PC-3 (cell line): ENCODE measurements around the gene PAM16. TPM values are rescaled to one million over a fixed set of nuclear protein-coding genes. Genes with fewer than 3 reads are reported as not detected.

Experiments
- ATAC-seq: fragments of 200-7000 bp; cut with Tn5 transposase; 2 replicates; pipeline ENCODE4 v1.9.1; 2020; ENCODE audit warnings: mild to moderate bottlenecking, moderate library complexity
- BruUV-seq: library from RNA; stranded (reverse); fragments of 400-500 nt; replicated peaks from 2 replicates; lab custom pipeline; 2021; lab: Mats Ljungman, UMichigan
- CTCF ChIA-PET: fragments of 300-600 bp; sonication (Branson Sonifier 250); formaldehyde crosslinking; loops from one replicate; lab custom pipeline; 2022; ENCODE audit warnings: antibody characterized with exemption; lab: Charles Lee
- POLR2A ChIA-PET: fragments of 300-600 bp; sonication (Branson Sonifier 250); formaldehyde crosslinking; loops from one replicate; lab custom pipeline; 2022; ENCODE audit warnings: antibody characterized with exemption; ENCODE audit not compliant: unreplicated experiment; lab: Charles Lee
- DNase-seq: peaks from one replicate; pipeline ENCODE4 v3.0.0-alpha.2; 2015
- H2AFZ ChIP-seq: fragments of 300-600 bp; sonication (generic); 2 replicates; pipeline ENCODE4 v1.6.0; 2016; ENCODE audit warnings: antibody characterized with exemption, low read length
- H3F3A ChIP-seq: fragments of 300-600 bp; sonication (generic); one replicate; pipeline ENCODE4 v1.6.0; 2017; ENCODE audit warnings: antibody characterized with exemption, low read length, control low read depth, mild to moderate bottlenecking; ENCODE audit not compliant: unreplicated experiment
- H3K27ac ChIP-seq: fragments of 300-600 bp; sonication (generic); 2 replicates; pipeline ENCODE4 v1.5.1; 2016; ENCODE audit warnings: mild to moderate bottlenecking, low read length
- H3K27me3 ChIP-seq: fragments of 300-600 bp; sonication (generic); 2 replicates; pipeline ENCODE4 v1.6.1; 2016; ENCODE audit warnings: low read length, mixed read lengths
- H3K36me3 ChIP-seq: fragments of 300-600 bp; sonication (generic); 2 replicates; pipeline ENCODE4 v1.6.1; 2016; ENCODE audit warnings: low read depth, mixed run types, low read length, mixed read lengths
- H3K4me1 ChIP-seq: fragments of 300-600 bp; sonication (generic); 2 replicates; pipeline ENCODE4 v1.5.1; 2016; ENCODE audit warnings: low read length; ENCODE audit not compliant: insufficient read depth
- H3K4me2 ChIP-seq: fragments of 300-600 bp; sonication (generic); 2 replicates; pipeline ENCODE4 v1.6.0; 2016; ENCODE audit warnings: low read length
- H3K4me3 ChIP-seq: fragments of 300-600 bp; sonication (generic); 2 replicates; pipeline ENCODE4 v1.5.1; 2016; ENCODE audit warnings: mild to moderate bottlenecking, low read length, mixed read lengths
- H3K79me2 ChIP-seq: fragments of 300-600 bp; sonication (generic); 2 replicates; pipeline ENCODE4 v1.6.1; 2017; ENCODE audit warnings: low read length, mixed read lengths
- H3K9ac ChIP-seq: fragments of 300-600 bp; sonication (generic); 2 replicates; pipeline ENCODE4 v1.6.0; 2016; ENCODE audit warnings: mild to moderate bottlenecking, low read length
- H3K9me2 ChIP-seq: fragments of 300-600 bp; sonication (generic); replicated peaks from 2 replicates; pipeline ENCODE4 v1.6.1; 2016; ENCODE audit warnings: mixed run types, low read length, mixed read lengths
- H3K9me3 ChIP-seq: fragments of 300-600 bp; sonication (generic); 2 replicates; pipeline ENCODE4 v1.6.1; 2016; ENCODE audit warnings: low read length, mixed read lengths
- H4K20me1 ChIP-seq: fragments of 300-600 bp; sonication (generic); 2 replicates; pipeline ENCODE4 v1.6.1; 2016; ENCODE audit warnings: low read length, mixed read lengths
- CTCF ChIP-seq: fragments of 300-600 bp; sonication (generic); conservative IDR thresholded peaks from 2 replicates; pipeline ENCODE4 v1.5.1; 2017; ENCODE audit warnings: antibody characterized with exemption, low read depth, mild to moderate bottlenecking, low read length
- EZH2 ChIP-seq: fragments of 300-600 bp; sonication (generic); IDR thresholded peaks from one replicate; pipeline ENCODE4 v1.6.1; 2017; ENCODE audit warnings: antibody characterized with exemption, mild to moderate bottlenecking, low read length; ENCODE audit not compliant: unreplicated experiment
- EZH2phosphoT487 ChIP-seq: fragments of 300-600 bp; sonication (generic); IDR thresholded peaks from 2 replicates; pipeline ENCODE4 v1.6.1; 2018; ENCODE audit warnings: mild to moderate bottlenecking, antibody characterized with exemption, low read length, borderline replicate concordance
- intact Hi-C: fragments of 100-400 bp; cut with micrococcal nuclease; formaldehyde crosslinking; loops from 2 replicates; pipeline ENCODE4 v1.9.0; 2023
- total RNA-seq: library from RNA; depleted of rRNA; stranded (reverse); fragments of >200 nt; gene quantifications from 2 replicates; pipeline ENCODE4 v1.2.3, GENCODE V29; 2014

The PAM16 gene
- total RNA-seq, 1 experiment from 2014 or later = 95.5 TPM

GRCh38 chr16:4381935-4382794 is 31.0 kb upstream of the PAM16 start:
- Histone ChIP-seq H2AFZ (no peak overlapping the region), H3K79me2 (no peaks in the 10 kb centered on the region)

GRCh38 chr16:4381072-4381934 is 30.2 kb upstream of the PAM16 start:
- BruUV-seq = no TSS peak
- intact Hi-C loops = no loop called here
- Histone ChIP-seq H3K27ac (no peak overlapping the region), H3K4me3 (no peak overlapping the region), H3K4me2 (no peak overlapping the region), H3K36me3 (no peaks in the 10 kb centered on the region), H3K27me3 (no peaks in the 10 kb centered on the region), H3K79me2 (no peaks in the 10 kb centered on the region), H3K9ac (no peak overlapping the region), H3K9me2 (no peaks in the 10 kb centered on the region), H3K4me1 (peaks cover 6% of the 10 kb centered on the region), H2AFZ (no peak overlapping the region), H4K20me1 (no peaks in the 10 kb centered on the region; the same call in 1 of the 2 replicates), H3F3A (no peaks in the 10 kb centered on the region), H3K9me3 (no peaks in the 10 kb centered on the region)
- ATAC-seq = no peak
- no peak for TF ChIP-seq EZH2phosphoT487
- no peak for TF ChIP-seq CTCF
- no peak for TF ChIP-seq EZH2
- no peak for DNase-seq
- ChIA-PET POLR2A (no interaction called here), CTCF (interaction anchor here (0.5 kb wide), 1 partner anchor 50 kb away, joined by 3 read pairs; no protein-coding TSS in a partner anchor)

More at GRCh38 chr16:4381935-4382794, 31.0 kb upstream of the PAM16 start:
- H3K9ac ChIP-seq = no peak overlapping the region
- H3K4me3 ChIP-seq = no peak overlapping the region
- DNase-seq (no peak), ATAC-seq (no peak)
- ChIA-PET CTCF (no interaction called here), POLR2A (no interaction called here)
- H3K4me1 ChIP-seq = no peaks in the 10 kb centered on the region
- intact Hi-C loops = no loop called here
- no peaks in the 10 kb centered on the region for H3K27me3 ChIP-seq
- no peaks in the 10 kb centered on the region for H4K20me1 ChIP-seq
- H3F3A ChIP-seq = no peaks in the 10 kb centered on the region
- no peaks in the 10 kb centered on the region for H3K9me3 ChIP-seq
- TF ChIP-seq CTCF = no peak
- TF ChIP-seq EZH2phosphoT487 = no peak
- no peak for TF ChIP-seq EZH2
- no peak overlapping the region for H3K4me2 ChIP-seq
- no peaks in the 10 kb centered on the region for H3K36me3 ChIP-seq
- no peak overlapping the region for H3K27ac ChIP-seq
- no peaks in the 10 kb centered on the region for H3K9me2 ChIP-seq
- no TSS peak for BruUV-seq
